Smooth muscle cell (in vitro differentiated cells): ENCODE results near the gene PIK3C3. TPM values are rescaled to one million over a fixed set of nuclear protein-coding genes. Genes with fewer than 3 reads are reported as not detected.
A peak's percentile ranks its signal among the peaks of the same experiment; 100 is the strongest.

Experiments used
- DNase-seq: peaks from one replicate; lab custom pipeline; 2025; ENCODE audit not compliant: unreplicated experiment; lab: John Stamatoyannopoulos, UW
- H2AFZ ChIP-seq: fragments of 200-600 bp; sonication (generic); 2 replicates; pipeline ENCODE4 v1.6.0; 2016; ENCODE audit warnings: antibody characterized with exemption, low read depth, mild to moderate bottlenecking
- H3F3A ChIP-seq: fragments of 200-600 bp; sonication (generic); 2 replicates; pipeline ENCODE4 v1.6.0; 2017; ENCODE audit warnings: antibody characterized with exemption, low read depth
- H3K27ac ChIP-seq: fragments of 200-600 bp; sonication (generic); 2 replicates; pipeline ENCODE4 v1.5.1; 2016; ENCODE audit warnings: low read depth, mild to moderate bottlenecking
- H3K27me3 ChIP-seq: fragments of 200-600 bp; sonication (generic); 2 replicates; pipeline ENCODE4 v1.6.1; 2016; ENCODE audit warnings: low read depth, mild to moderate bottlenecking
- H3K36me3 ChIP-seq: fragments of 200-600 bp; sonication (generic); 2 replicates; pipeline ENCODE4 v1.5.1; 2016; ENCODE audit warnings: low read depth
- H3K4me1 ChIP-seq: fragments of 200-600 bp; sonication (generic); 2 replicates; pipeline ENCODE4 v1.5.1; 2016; ENCODE audit warnings: low read depth
- H3K4me2 ChIP-seq: fragments of 200-600 bp; sonication (generic); 2 replicates; pipeline ENCODE4 v1.6.0; 2016; ENCODE audit warnings: mild to moderate bottlenecking
- H3K4me3 ChIP-seq: fragments of 200-600 bp; sonication (generic); 2 replicates; pipeline ENCODE4 v1.5.1; 2016; ENCODE audit warnings: mild to moderate bottlenecking
- H3K79me2 ChIP-seq: fragments of 200-600 bp; sonication (generic); 2 replicates; pipeline ENCODE4 v1.6.0; 2016; ENCODE audit warnings: low read depth, mild to moderate bottlenecking
- H3K9ac ChIP-seq: fragments of 200-600 bp; sonication (generic); 2 replicates; pipeline ENCODE4 v1.6.0; 2016; ENCODE audit warnings: low read depth
- H3K9me3 ChIP-seq: fragments of 200-600 bp; sonication (generic); replicated peaks from 2 replicates; pipeline ENCODE4 v1.5.1; 2016; ENCODE audit warnings: low read depth
- H4K20me1 ChIP-seq: fragments of 200-600 bp; sonication (generic); 2 replicates; pipeline ENCODE4 v1.6.0; 2016; ENCODE audit warnings: low read depth
- WGBS: methylation state at CpG from one replicate; pipeline ENCODE4 v1.1.7; 2016; ENCODE audit warnings: low lambda C conversion rate; 5-methylcytosine and 5-hydroxymethylcytosine counted together
- polyA plus RNA-seq: library from polyadenylated mRNA; unstranded; fragments of >200 nt; fragmentation: Nextera tagmentation; extraction: Ambion mirVana; gene quantifications from 2 replicates; pipeline ENCODE4 v1.2.1, GENCODE V29; 2016
- total RNA-seq: library from RNA; depleted of rRNA; stranded (reverse); fragments of >200 nt; gene quantifications from 2 replicates; pipeline ENCODE4 v1.2.3, GENCODE V29; 2014
- TF ChIP-seq, protein P1 (sequence below): fragments of 200-600 bp; sonication (generic); IDR thresholded peaks from 2 replicates; pipeline ENCODE4 v1.5.1; 2017; ENCODE audit warnings: borderline replicate concordance, mild to moderate bottlenecking, antibody characterized with exemption; ENCODE audit not compliant: insufficient read depth, poor library complexity, severe bottlenecking

Gene PIK3C3
- total and polyA plus RNA-seq, 2 experiments from 2014 or later, result 19.2 to 58.6 TPM

DNA sequence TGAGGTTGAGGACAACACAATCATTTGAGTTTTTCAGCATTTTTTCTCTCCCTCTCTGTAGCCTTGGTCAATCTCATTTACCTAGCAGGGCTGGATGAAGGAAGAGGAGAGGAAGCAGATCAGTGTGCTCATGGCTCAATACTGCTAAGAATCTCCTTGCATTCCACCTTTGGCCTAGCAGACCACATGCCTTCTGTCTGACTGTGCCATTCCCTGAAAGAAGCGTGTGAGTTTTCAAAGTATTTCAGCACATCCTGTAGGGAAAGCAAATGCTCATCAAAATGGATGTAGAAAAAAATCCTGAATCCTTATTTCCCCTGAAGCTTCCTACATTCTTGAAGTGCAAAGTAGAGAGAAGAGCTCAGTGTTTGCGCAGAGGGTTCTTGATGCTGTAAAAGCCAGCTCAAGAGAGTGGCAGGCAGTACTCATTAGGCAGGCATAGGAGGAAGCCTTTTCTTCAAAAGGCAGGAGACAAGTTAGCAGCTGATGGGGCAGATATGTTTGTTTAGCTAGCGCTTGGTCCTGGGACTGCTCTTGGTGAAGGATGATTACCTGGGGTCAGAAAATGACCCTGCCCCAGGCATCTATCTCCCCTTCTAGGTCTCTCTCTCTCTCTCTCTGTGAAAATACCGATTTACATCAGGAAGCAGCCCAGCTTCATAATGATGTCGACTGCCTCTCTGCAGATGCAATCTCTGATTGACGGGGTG, 14.4 kb upstream of the PIK3C3 start:
- DNase-seq, result no peak
- no peak overlapping the region for H3K4me3 ChIP-seq
- H3K27me3 ChIP-seq, result no peaks in the 10 kb centered on the region
- H3K27ac ChIP-seq, result peak overlapping the region; percentile 61
- H3K4me1 ChIP-seq, result no peaks in the 10 kb centered on the region
- H4K20me1 ChIP-seq, result no peaks in the 10 kb centered on the region
- TF ChIP-seq, protein P1, sequence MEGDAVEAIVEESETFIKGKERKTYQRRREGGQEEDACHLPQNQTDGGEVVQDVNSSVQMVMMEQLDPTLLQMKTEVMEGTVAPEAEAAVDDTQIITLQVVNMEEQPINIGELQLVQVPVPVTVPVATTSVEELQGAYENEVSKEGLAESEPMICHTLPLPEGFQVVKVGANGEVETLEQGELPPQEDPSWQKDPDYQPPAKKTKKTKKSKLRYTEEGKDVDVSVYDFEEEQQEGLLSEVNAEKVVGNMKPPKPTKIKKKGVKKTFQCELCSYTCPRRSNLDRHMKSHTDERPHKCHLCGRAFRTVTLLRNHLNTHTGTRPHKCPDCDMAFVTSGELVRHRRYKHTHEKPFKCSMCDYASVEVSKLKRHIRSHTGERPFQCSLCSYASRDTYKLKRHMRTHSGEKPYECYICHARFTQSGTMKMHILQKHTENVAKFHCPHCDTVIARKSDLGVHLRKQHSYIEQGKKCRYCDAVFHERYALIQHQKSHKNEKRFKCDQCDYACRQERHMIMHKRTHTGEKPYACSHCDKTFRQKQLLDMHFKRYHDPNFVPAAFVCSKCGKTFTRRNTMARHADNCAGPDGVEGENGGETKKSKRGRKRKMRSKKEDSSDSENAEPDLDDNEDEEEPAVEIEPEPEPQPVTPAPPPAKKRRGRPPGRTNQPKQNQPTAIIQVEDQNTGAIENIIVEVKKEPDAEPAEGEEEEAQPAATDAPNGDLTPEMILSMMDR, result no peak
- H3K9me3 ChIP-seq, result no peaks in the 10 kb centered on the region
- H3K79me2 ChIP-seq, result no peaks in the 10 kb centered on the region
- H3K36me3 ChIP-seq, result no peaks in the 10 kb centered on the region
- 42% methylated on average over 6 of the region's 6 CpGs for WGBS
- H3K9ac ChIP-seq, result no peak overlapping the region
- H3F3A ChIP-seq, result no peaks in the 10 kb centered on the region
- H3K4me2 ChIP-seq, result peak overlapping the region; percentile 55
- peak overlapping the region; percentile 25 for H2AFZ ChIP-seq

DNA sequence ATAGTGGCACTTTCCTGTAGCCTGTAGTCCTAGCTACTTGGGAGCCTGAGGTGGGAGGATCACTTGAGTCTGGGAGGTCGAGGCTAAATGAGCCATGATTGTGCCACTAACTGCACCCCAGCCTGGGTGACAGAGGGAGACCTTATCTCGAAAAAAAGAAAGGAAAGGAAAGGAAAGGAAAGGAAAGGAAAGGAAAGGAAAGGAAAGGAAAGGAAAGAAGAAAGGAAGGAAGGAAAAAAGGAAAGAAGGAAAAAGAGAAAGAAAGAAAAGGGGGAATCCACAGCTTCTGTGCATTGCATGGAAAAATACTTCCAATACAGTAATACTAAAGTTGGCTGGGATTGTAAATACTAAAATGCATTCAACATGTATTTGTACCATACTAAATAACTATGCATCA, 12.8 kb upstream of the PIK3C3 start:
- no peaks in the 10 kb centered on the region for H3K4me1 ChIP-seq

DNA sequence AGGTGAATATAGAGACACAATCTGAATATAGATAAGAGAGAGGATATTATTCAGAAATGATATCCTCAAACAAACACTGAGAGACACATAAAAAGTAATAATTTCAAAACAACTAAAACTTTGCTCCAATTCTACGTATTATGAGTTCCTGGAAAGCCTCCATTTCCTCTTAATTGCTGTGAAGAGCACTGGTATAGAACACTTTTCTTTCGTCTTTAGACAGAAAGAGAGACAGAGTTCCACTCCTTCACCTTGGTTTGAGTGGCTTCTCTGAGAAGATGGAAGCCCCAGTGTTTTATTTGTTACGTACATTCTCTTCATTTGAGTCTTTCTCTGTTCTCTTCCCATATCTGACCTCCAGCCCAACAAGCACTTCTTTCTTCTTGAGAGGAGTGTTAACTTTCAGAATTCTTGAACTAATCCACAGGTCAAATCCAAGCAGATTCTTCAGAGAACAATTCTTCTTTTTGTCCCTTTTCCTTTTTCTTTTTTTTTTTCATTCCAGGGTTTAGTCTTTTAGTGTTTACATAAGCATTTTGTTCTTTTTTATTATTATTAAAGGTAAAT, 6.4 kb upstream of the PIK3C3 start:
- H3K4me2 ChIP-seq, result no peak overlapping the region
- WGBS, result 96% methylated on average over 3 of the region's 3 CpGs
- no peak overlapping the region for H3K9ac ChIP-seq
- H2AFZ ChIP-seq, result no peak overlapping the region
- no peaks in the 10 kb centered on the region for H3K4me1 ChIP-seq
- DNase-seq, result no peak
- H3K36me3 ChIP-seq, result no peaks in the 10 kb centered on the region
- no peaks in the 10 kb centered on the region for H4K20me1 ChIP-seq
- no peaks in the 10 kb centered on the region for H3K9me3 ChIP-seq
- H3K79me2 ChIP-seq, result no peaks in the 10 kb centered on the region
- no peaks in the 10 kb centered on the region for H3F3A ChIP-seq
- TF ChIP-seq, protein P1, result no peak
- H3K27ac ChIP-seq, result no peak overlapping the region
- H3K4me3 ChIP-seq, result no peak overlapping the region
- peaks cover 13% of the 10 kb centered on the region for H3K27me3 ChIP-seq

More for the DNA sequence above, 12.8 kb upstream of the PIK3C3 start:
- Histone ChIP-seq H3K79me2 (no peaks in the 10 kb centered on the region), H3K4me3 (no peak overlapping the region), H3K27me3 (no peaks in the 10 kb centered on the region), H3K9ac (no peak overlapping the region), H2AFZ (no peak overlapping the region), H4K20me1 (no peaks in the 10 kb centered on the region), H3K4me2 (no peak overlapping the region), H3F3A (no peaks in the 10 kb centered on the region), H3K36me3 (no peaks in the 10 kb centered on the region), H3K27ac (no peak overlapping the region), H3K9me3 (no peaks in the 10 kb centered on the region)
- 88% methylated on average over 2 of the region's 2 CpGs for WGBS
- TF ChIP-seq, protein P1, result no peak
- no peak for DNase-seq
